Endothelial cell of umbilical vein (primary cell): ENCODE measurements around the gene IFNG-AS1. TPM values are rescaled to one million over a fixed set of nuclear protein-coding genes. Genes with fewer than 3 reads are reported as not detected.

ENCODE experiments used
- BruUV-seq: library from RNA; stranded (reverse); fragments of 400-500 nt; replicated peaks from 2 replicates; lab custom pipeline; 2021; lab: Mats Ljungman, UMichigan
- CTCF ChIA-PET: fragments of 300-600, 350-600 bp; sonication (Branson Sonifier 250); formaldehyde crosslinking; loops from one replicate; lab custom pipeline; 2021; ENCODE audit warnings: antibody characterized with exemption, inconsistent platforms; lab: Charles Lee
- POLR2A ChIA-PET: fragments of 300-600, 350-600 bp; sonication (Branson Sonifier 250); formaldehyde crosslinking; loops from one replicate; lab custom pipeline; 2021; ENCODE audit warnings: antibody characterized with exemption, inconsistent platforms; lab: Charles Lee
- DNase-seq: peaks from one replicate; pipeline ENCODE4 v3.0.0-alpha.2; 2011; ENCODE audit warnings: low read depth, low spot score
- FAIRE-seq: peaks from 2 replicates; lab custom pipeline; 2011; peaks lifted over from hg19 to GRCh38; lab: Jason Lieb, UNC
- H2AFZ ChIP-seq: 2 replicates; pipeline ENCODE4 v1.6.0; 2012; ENCODE audit warnings: low read depth, low read length, control low read depth, inconsistent platforms
- H3K27ac ChIP-seq: 2 replicates; pipeline ENCODE4 v1.5.1; 2011; ENCODE audit warnings: low read depth, mild to moderate bottlenecking, control low read depth, low read length, moderate library complexity; ENCODE audit not compliant: insufficient read depth
- H3K27me3 ChIP-seq, 2 experiments: 2 replicates each; pipeline versions ENCODE4 v1.6.0 to v1.6.1; 2011; ENCODE audit warnings: low read length in 2 of 2, mixed read lengths in 1 of 2; ENCODE audit not compliant: control insufficient read depth in 2 of 2, insufficient read depth in 2 of 2
- H3K36me3 ChIP-seq, 2 experiments: 2 replicates in 1 of 2; 3 replicates in 1 of 2; pipeline ENCODE4 v1.5.1; 2011; ENCODE audit warnings: low read length in 2 of 2, mild to moderate bottlenecking in 1 of 2, moderate library complexity in 1 of 2; ENCODE audit not compliant: control insufficient read depth in 2 of 2, insufficient read depth in 2 of 2; ENCODE audit errors: extremely low read depth in 1 of 2
- H3K4me1 ChIP-seq: 3 replicates; pipeline ENCODE4 v1.5.1; 2011; ENCODE audit warnings: mild to moderate bottlenecking, low read length; ENCODE audit not compliant: control insufficient read depth, insufficient read depth; ENCODE audit errors: extremely low read depth
- H3K4me2 ChIP-seq: 2 replicates; pipeline ENCODE4 v1.6.1; 2011; ENCODE audit warnings: low read length, control low read depth, mixed read lengths; ENCODE audit not compliant: insufficient read depth
- H3K4me3 ChIP-seq, 3 experiments: fragments of 200-600 bp in 1 of 3; sonication (generic), shearing (Covaris generic) in 1 of 3; replicated peaks in 1 of 3; 2 replicates each; pipeline ENCODE4 v1.5.1; 2011 to 2016; ENCODE audit warnings: control low read depth in 3 of 3, low read length in 3 of 3, mild to moderate bottlenecking in 2 of 3, inconsistent platforms in 1 of 3, low read depth in 1 of 3, moderate library complexity in 1 of 3; ENCODE audit not compliant: insufficient read depth in 1 of 3
- H3K79me2 ChIP-seq: 2 replicates; pipeline ENCODE4 v1.6.0; 2012; ENCODE audit warnings: low read length, inconsistent platforms; ENCODE audit not compliant: control insufficient read depth, insufficient read depth
- H3K9ac ChIP-seq: replicated peaks from 2 replicates; pipeline ENCODE3; 2011; ENCODE audit warnings: low read length, control low read depth; ENCODE audit not compliant: insufficient read depth; ENCODE audit errors: extremely low read depth
- H3K9me1 ChIP-seq: replicated peaks from 3 replicates; pipeline ENCODE4 v1.6.0; 2011; ENCODE audit warnings: mild to moderate bottlenecking, low read length; ENCODE audit not compliant: control insufficient read depth, insufficient read depth; ENCODE audit errors: extremely low read depth
- H3K9me3 ChIP-seq: replicated peaks from 2 replicates; pipeline ENCODE4 v1.5.1; 2012; ENCODE audit warnings: low read length, inconsistent platforms; ENCODE audit not compliant: control insufficient read depth, insufficient read depth
- H4K20me1 ChIP-seq: replicated peaks from 2 replicates; pipeline ENCODE3; 2011; ENCODE audit warnings: mild to moderate bottlenecking, low read length; ENCODE audit not compliant: control insufficient read depth, insufficient read depth; ENCODE audit errors: extremely low read depth
- CTCF ChIP-seq, 2 donors: IDR thresholded peaks; 1 replicate in 1 of 2; 2 replicates in 1 of 2; pipeline ENCODE4 v1.5.1; 2011; ENCODE audit warnings: low read length in 2 of 2, mild to moderate bottlenecking in 2 of 2, moderate library complexity in 2 of 2, control low read depth in 1 of 2, inconsistent platforms in 1 of 2, low read depth in 1 of 2; ENCODE audit not compliant: insufficient read depth in 1 of 2; ENCODE audit errors: extremely low read depth in 1 of 2
- EZH2 ChIP-seq: IDR thresholded peaks from 2 replicates; pipeline ENCODE4 v1.6.1; 2012; ENCODE audit warnings: borderline replicate concordance, low read depth, mild to moderate bottlenecking, moderate library complexity, low read length, inconsistent platforms; ENCODE audit not compliant: severe bottlenecking
- FOS ChIP-seq: IDR thresholded peaks from 2 replicates; pipeline ENCODE4 v1.6.1; 2011; ENCODE audit warnings: mild to moderate bottlenecking, low read length, moderate library complexity, borderline replicate concordance; ENCODE audit not compliant: insufficient read depth
- GATA2 ChIP-seq: IDR thresholded peaks from 2 replicates; pipeline ENCODE4 v1.7.0; 2011; ENCODE audit warnings: low read depth, mild to moderate bottlenecking, moderate library complexity, mixed read lengths, low read length; ENCODE audit not compliant: insufficient read length, insufficient read depth
- JUN ChIP-seq: IDR thresholded peaks from 2 replicates; pipeline ENCODE4 v1.6.1; 2011; ENCODE audit warnings: borderline replicate concordance, low read depth; ENCODE audit not compliant: insufficient read length, insufficient read depth
- MAX ChIP-seq: IDR thresholded peaks from 2 replicates; pipeline ENCODE4 v1.6.1; 2011; ENCODE audit not compliant: insufficient read depth, insufficient read length
- MYC ChIP-seq: IDR thresholded peaks from one replicate; pipeline ENCODE4 v1.6.1; 2011; ENCODE audit warnings: mild to moderate bottlenecking, low read depth, low read length
- POLR2A ChIP-seq: IDR thresholded peaks from 2 replicates; pipeline ENCODE4 v1.6.1; 2012; ENCODE audit warnings: low read depth, mild to moderate bottlenecking, control low read depth, low read length
- POLR2AphosphoS5 ChIP-seq: IDR thresholded peaks from 2 replicates; pipeline ENCODE4 v1.6.1; 2012; ENCODE audit warnings: low read depth, mild to moderate bottlenecking, control low read depth, low read length, moderate library complexity; ENCODE audit not compliant: insufficient read depth
- dilution Hi-C: fragments of 300-500 bp; cut with MboI; formaldehyde crosslinking; loops from one replicate; pipeline ENCODE4 v1.15.0; 2019; ENCODE audit warnings: low sequenced_read_pairs; ENCODE audit not compliant: extremely low pct_ligation_motif_present
- intact Hi-C: fragments of 100-400 bp; cut with micrococcal nuclease; formaldehyde crosslinking; loops from one replicate; pipeline ENCODE4 v1.10.0; 2022
- polyA plus RNA-seq, 4 experiments: library from polyadenylated mRNA; depleted of rRNA in 3 of 4; stranded (reverse) in 3 of 4; unstranded in 1 of 4; fragments of >200 nt; gene quantifications; 2 replicates each; pipeline versions ENCODE4 v1.2.1 to v1.2.3, GENCODE V29; 2011 to 2012; ENCODE audit warnings: missing spikeins in 1 of 4
- total RNA-seq: library from RNA; stranded (reverse); gene quantifications from 2 replicates; pipeline ENCODE4 v1.2.3, GENCODE V29; 2021

IFNG-AS1 gene
- total and polyA plus RNA-seq, 2 donors (not counting 3 experiments of a cell fraction or from before 2014, with no cell fraction given), result not detected

- Histone ChIP-seq H3K9me1 (no peaks in the 10 kb centered on the region), H3K27ac (no peak overlapping the region), H3K79me2 (no peaks in the 10 kb centered on the region), H4K20me1 (no peaks in the 10 kb centered on the region), H3K9ac (no peak overlapping the region), H2AFZ (no peak overlapping the region), H3K9me3 (no peaks in the 10 kb centered on the region), H3K4me3 (no peak overlapping the region), H3K4me2 (no peak overlapping the region), H3K27me3 (peaks cover 0 to 4% of the 10 kb centered on the region in 2 experiments), H3K4me1 (no peaks in the 10 kb centered on the region), H3K36me3 (no peaks in the 10 kb centered on the region)
- TF ChIP-seq MAX (no peak), CTCF (IDR thresholded peaks at IDR 0.05; ENCODE audit: extremely low read depth in 1 of 2, insufficient read depth in 1 of 2, low read depth in 1 of 2, low read length in 2 of 2) (no peak), FOS (no peak), EZH2 (no peak), GATA2 (no peak), MYC (no peak), POLR2A (no peak), POLR2AphosphoS5 (no peak), JUN (no peak)
- DNase-seq (no peak), FAIRE-seq (no peak)
- intact Hi-C loops, result loop anchor here (5.0 kb wide), 3 partner anchors 287 to 912 kb away; no protein-coding TSS in a partner anchor
- dilution Hi-C loops, result no loop called here
- BruUV-seq, result no TSS peak
- POLR2A ChIA-PET, result no interaction called here
- CTCF ChIA-PET, result interaction anchor here (1.0 to 7.1 kb wide), 2 partner anchors 584 to 778 kb away, joined by 3 to 573 read pairs; no protein-coding TSS in a partner anchor
Observed at GRCh38 chr12:67939611-67940010, 49.6 kb upstream of the IFNG-AS1 start.
